H1 (cell line): ENCODE measurements around the gene FARS2. TPM values are rescaled to one million over a fixed set of nuclear protein-coding genes. Genes with fewer than 3 reads are reported as not detected.

Experiments
- CTCF ChIA-PET: fragments of 300-600 bp; sonication (Branson Sonifier 250); formaldehyde crosslinking; loops from one replicate; lab custom pipeline; 2021; ENCODE audit not compliant: partially characterized antibody; lab: Charles Lee
- POLR2A ChIA-PET: fragments of 300-600 bp; sonication (Branson Sonifier 250); formaldehyde crosslinking; loops from one replicate; lab custom pipeline; 2021; ENCODE audit warnings: inconsistent platforms; ENCODE audit not compliant: partially characterized antibody; lab: Charles Lee
- DNase-seq, 2 experiments: peaks; one replicate each; pipeline versions ENCODE4 v3.0.0 to v3.0.0-alpha.2; 2010 to 2022; ENCODE audit warnings: low spot score in 2 of 2, low read depth in 1 of 2, mixed read lengths in 1 of 2
- FAIRE-seq: peaks from 2 replicates; lab custom pipeline; 2011; peaks lifted over from hg19 to GRCh38; lab: Jason Lieb, UNC
- H2AFZ ChIP-seq: 2 replicates; pipeline ENCODE4 v1.8.1; 2012; ENCODE audit warnings: low read length, inconsistent platforms
- H2AK5ac ChIP-seq: 2 replicates; pipeline ENCODE4 v1.6.1; 2013; ENCODE audit warnings: low read depth, low read length
- H2BK120ac ChIP-seq: replicated peaks from 2 replicates; pipeline ENCODE3; 2013; ENCODE audit warnings: low read depth, low read length, inconsistent platforms
- H2BK12ac ChIP-seq: 2 replicates; pipeline ENCODE4 v1.6.1; 2013; ENCODE audit warnings: low read depth, low read length
- H2BK15ac ChIP-seq: 2 replicates; pipeline ENCODE4 v1.6.1; 2013; ENCODE audit warnings: low read length
- H2BK20ac ChIP-seq: 2 replicates; pipeline ENCODE4 v1.6.1; 2013; ENCODE audit warnings: low read length
- H2BK5ac ChIP-seq: 2 replicates; pipeline ENCODE4 v1.6.1; 2013; ENCODE audit warnings: low read depth, low read length
- H3K14ac ChIP-seq: 2 replicates; pipeline ENCODE4 v1.6.1; 2013; ENCODE audit warnings: inconsistent platforms; ENCODE audit not compliant: insufficient read length
- H3K18ac ChIP-seq: 2 replicates; pipeline ENCODE4 v1.6.1; 2013; ENCODE audit warnings: low read length; ENCODE audit errors: extremely low read depth
- H3K23ac ChIP-seq: 2 replicates; pipeline ENCODE4 v1.6.1; 2013; ENCODE audit warnings: inconsistent platforms; ENCODE audit not compliant: insufficient read length
- H3K23me2 ChIP-seq: 2 replicates; pipeline ENCODE4 v1.6.1; 2013; ENCODE audit warnings: low read depth, low read length
- H3K27ac ChIP-seq: 2 replicates; pipeline ENCODE4 v1.6.1; 2011; ENCODE audit warnings: low read depth, low read length, inconsistent platforms
- H3K27me3 ChIP-seq, 4 experiments: replicated peaks in 1 of 4; 1 replicate in 1 of 4; 2 replicates in 3 of 4; pipeline versions ENCODE4 v1.6.1 to v1.8.1; 2011 to 2013; ENCODE audit warnings: low read length in 3 of 4, mild to moderate bottlenecking in 3 of 4, inconsistent platforms in 2 of 4, mixed read lengths in 2 of 4, moderate library complexity in 1 of 4; ENCODE audit not compliant: control insufficient read depth in 3 of 4, insufficient read depth in 3 of 4; ENCODE audit errors: extremely low read depth in 1 of 4
- H3K36me3 ChIP-seq, 4 experiments: 2 replicates each; pipeline versions ENCODE4 v1.6.1 to v1.8.1; 2011 to 2013; ENCODE audit warnings: mild to moderate bottlenecking in 4 of 4, low read length in 3 of 4, moderate library complexity in 2 of 4, control low read depth in 1 of 4, inconsistent platforms in 1 of 4; ENCODE audit not compliant: insufficient read depth in 4 of 4, control insufficient read depth in 2 of 4
- H3K4ac ChIP-seq: replicated peaks from 2 replicates; pipeline ENCODE3; 2013; ENCODE audit warnings: low read length, low read depth, mixed read lengths, inconsistent platforms; ENCODE audit not compliant: insufficient read length
- H3K4me1 ChIP-seq, 4 experiments: replicated peaks in 1 of 4; 1 replicate in 1 of 4; 2 replicates in 3 of 4; pipeline versions ENCODE4 v1.6.1 to v1.8.1; 2011 to 2013; ENCODE audit warnings: low read length in 3 of 4, inconsistent platforms in 2 of 4, mixed read lengths in 1 of 4; ENCODE audit not compliant: insufficient read depth in 4 of 4, control insufficient read depth in 3 of 4
- H3K4me2 ChIP-seq, 2 experiments: 2 replicates each; pipeline versions ENCODE4 v1.6.1 to v1.8.1; 2011 to 2013; ENCODE audit warnings: low read depth in 2 of 2, low read length in 2 of 2, control low read depth in 1 of 2, inconsistent platforms in 1 of 2, mild to moderate bottlenecking in 1 of 2; ENCODE audit not compliant: insufficient read depth in 1 of 2
- H3K4me3 ChIP-seq, 4 experiments: fragments of 200-600, 300-600 bp in 1 of 4; sonication (generic), shearing (Covaris generic), sonication (Bioruptor Twin) in 1 of 4; 2 replicates each; pipeline versions ENCODE4 v1.5.1 to v1.8.1; 2011 to 2016; ENCODE audit warnings: low read length in 4 of 4, low read depth in 3 of 4, control low read depth in 2 of 4, inconsistent platforms in 2 of 4, mild to moderate bottlenecking in 2 of 4, mixed read lengths in 1 of 4, moderate library complexity in 1 of 4; ENCODE audit not compliant: insufficient read depth in 2 of 4; ENCODE audit errors: extremely low read depth in 1 of 4
- H3K56ac ChIP-seq: replicated peaks from 2 replicates; pipeline ENCODE3; 2013; ENCODE audit warnings: low read depth, mild to moderate bottlenecking, mixed read lengths, low read length, inconsistent platforms; ENCODE audit not compliant: insufficient read length
- H3K79me1 ChIP-seq: 2 replicates; pipeline ENCODE4 v1.6.1; 2013; ENCODE audit warnings: low read depth, low read length, control low read depth
- H3K79me2 ChIP-seq, 2 experiments: 2 replicates each; pipeline versions ENCODE4 v1.6.1 to v1.8.1; 2012 to 2013; ENCODE audit warnings: low read length in 2 of 2, mild to moderate bottlenecking in 2 of 2, inconsistent platforms in 1 of 2; ENCODE audit not compliant: insufficient read depth in 2 of 2, control insufficient read depth in 1 of 2
- H3K9ac ChIP-seq, 4 experiments: replicated peaks in 1 of 4; 1 replicate in 1 of 4; 2 replicates in 3 of 4; pipeline versions ENCODE4 v1.6.1 to v1.8.1; 2011 to 2013; ENCODE audit warnings: low read depth in 3 of 4, low read length in 3 of 4, control low read depth in 2 of 4, mild to moderate bottlenecking in 2 of 4, moderate library complexity in 2 of 4, inconsistent platforms in 1 of 4; ENCODE audit errors: extremely low read depth in 1 of 4
- H3K9me3 ChIP-seq, 2 experiments: 2 replicates each; pipeline versions ENCODE4 v1.6.1 to v1.8.1; 2012 to 2013; ENCODE audit warnings: mild to moderate bottlenecking in 2 of 2, moderate library complexity in 2 of 2, control low read depth in 1 of 2, inconsistent platforms in 1 of 2, low read depth in 1 of 2, low read length in 1 of 2, mixed read lengths in 1 of 2; ENCODE audit not compliant: insufficient read depth in 2 of 2
- H4K20me1 ChIP-seq, 2 experiments: replicated peaks in 1 of 2; 2 replicates each; pipeline versions ENCODE3 to v1.8.1; 2011 to 2013; ENCODE audit warnings: inconsistent platforms in 2 of 2, low read length in 2 of 2, mild to moderate bottlenecking in 1 of 2; ENCODE audit not compliant: insufficient read depth in 2 of 2, control insufficient read depth in 1 of 2
- H4K5ac ChIP-seq: 2 replicates; pipeline ENCODE4 v1.6.1; 2013; ENCODE audit warnings: low read length, low read depth, mixed read lengths, inconsistent platforms; ENCODE audit not compliant: insufficient read length
- H4K8ac ChIP-seq: 2 replicates; pipeline ENCODE4 v1.8.0; 2013; ENCODE audit warnings: mild to moderate bottlenecking, moderate library complexity, low read length, inconsistent platforms; ENCODE audit not compliant: insufficient read depth; ENCODE audit errors: extremely low read depth
- H4K91ac ChIP-seq: replicated peaks from 2 replicates; pipeline ENCODE3; 2013; ENCODE audit warnings: low read length, mixed read lengths, inconsistent platforms; ENCODE audit not compliant: insufficient read length
- BCL11A ChIP-seq, 2 experiments: IDR thresholded peaks; one replicate each; pipeline ENCODE4 v1.6.1; 2011; ENCODE audit warnings: low read depth in 2 of 2, low read length in 2 of 2, mild to moderate bottlenecking in 2 of 2
- CEBPB ChIP-seq: IDR thresholded peaks from 2 replicates; pipeline ENCODE4 v1.6.1; 2012; ENCODE audit warnings: low read depth, low read length
- CHD1 ChIP-seq: IDR thresholded peaks from 2 replicates; pipeline ENCODE4 v1.6.1; 2012; ENCODE audit warnings: low read depth, low read length, improper control_type of control experiment
- EGR1 ChIP-seq: IDR thresholded peaks from 2 replicates; pipeline ENCODE4 v1.6.1; 2011; ENCODE audit warnings: low read depth, low read length, borderline replicate concordance
- EZH2 ChIP-seq: fragments of 200-600 bp; sonication (generic); IDR thresholded peaks from 2 replicates; pipeline ENCODE4 v1.7.1; 2012; ENCODE audit warnings: low read depth, mild to moderate bottlenecking, moderate library complexity, low read length, inconsistent platforms; ENCODE audit not compliant: severe bottlenecking
- GABPA ChIP-seq: IDR thresholded peaks from 2 replicates; pipeline ENCODE4 v1.6.1; 2011; ENCODE audit warnings: mild to moderate bottlenecking, low read length, moderate library complexity, borderline replicate concordance; ENCODE audit not compliant: insufficient read depth
- HDAC6 ChIP-seq: IDR thresholded peaks from one replicate; pipeline ENCODE4 v1.7.1; 2012; ENCODE audit warnings: low read depth, mild to moderate bottlenecking, inconsistent platforms, low read length, moderate library complexity
- JUND ChIP-seq: IDR thresholded peaks from 2 replicates; pipeline ENCODE4 v1.6.1; 2011; ENCODE audit warnings: mild to moderate bottlenecking, improper control_type of control experiment, low read length
- NRF1 ChIP-seq: IDR thresholded peaks from 2 replicates; pipeline ENCODE4 v1.6.1; 2011; ENCODE audit warnings: mild to moderate bottlenecking, low read depth, low read length, improper control_type of control experiment
- WGBS, 2 experiments: shearing (Covaris generic) in 1 of 2; methylation state at CpG; one replicate each; pipeline versions ENCODE4 v1.1.6 to v1.1.7; 2013 to 2015; ENCODE audit warnings: low lambda C conversion rate in 2 of 2, mixed read lengths in 2 of 2, inconsistent platforms in 1 of 2, low coverage in 1 of 2, missing lambda C conversion rate in 1 of 2; ENCODE audit not compliant: insufficient replicate concordance in 2 of 2, insufficient coverage in 1 of 2, insufficient read length in 1 of 2; ENCODE audit errors: extremely low coverage in 1 of 2, missing lambda C conversion rate in 1 of 2; 5-methylcytosine and 5-hydroxymethylcytosine counted together
- polyA plus RNA-seq, 7 experiments: library from polyadenylated mRNA; depleted of rRNA in 3 of 7; stranded (reverse) in 5 of 7; unstranded in 2 of 7; fragments of >200 nt in 5 of 7; fragments of 200-250 nt in 2 of 7; gene quantifications; 1 replicate in 5 of 7; 2 replicates in 1 of 7; 4 replicates in 1 of 7; pipeline versions ENCODE4 v1.2.1 to v1.2.3, GENCODE V29; 2011 to 2013; ENCODE audit warnings: missing spikeins in 2 of 7, mixed read lengths in 2 of 7
- total RNA-seq: library from RNA; stranded (reverse); fragmentation: NEBNext Ultra II Directional; extraction: Animal tissue kit (Norgen Biotek cat#: 25700); gene quantifications from 2 replicates; pipeline ENCODE4 v1.2.1, GENCODE V29; 2021
- TF ChIP-seq, protein P1 (sequence below): IDR thresholded peaks from 2 replicates; pipeline ENCODE4 v1.6.1; 2012; ENCODE audit warnings: inconsistent platforms

FARS2 gene
- total and polyA plus RNA-seq, 2 of the 8 experiments (the other 6 are each of a cell fraction or from before 2014, with no cell fraction given): 11.7 to 14.4 TPM

DNA sequence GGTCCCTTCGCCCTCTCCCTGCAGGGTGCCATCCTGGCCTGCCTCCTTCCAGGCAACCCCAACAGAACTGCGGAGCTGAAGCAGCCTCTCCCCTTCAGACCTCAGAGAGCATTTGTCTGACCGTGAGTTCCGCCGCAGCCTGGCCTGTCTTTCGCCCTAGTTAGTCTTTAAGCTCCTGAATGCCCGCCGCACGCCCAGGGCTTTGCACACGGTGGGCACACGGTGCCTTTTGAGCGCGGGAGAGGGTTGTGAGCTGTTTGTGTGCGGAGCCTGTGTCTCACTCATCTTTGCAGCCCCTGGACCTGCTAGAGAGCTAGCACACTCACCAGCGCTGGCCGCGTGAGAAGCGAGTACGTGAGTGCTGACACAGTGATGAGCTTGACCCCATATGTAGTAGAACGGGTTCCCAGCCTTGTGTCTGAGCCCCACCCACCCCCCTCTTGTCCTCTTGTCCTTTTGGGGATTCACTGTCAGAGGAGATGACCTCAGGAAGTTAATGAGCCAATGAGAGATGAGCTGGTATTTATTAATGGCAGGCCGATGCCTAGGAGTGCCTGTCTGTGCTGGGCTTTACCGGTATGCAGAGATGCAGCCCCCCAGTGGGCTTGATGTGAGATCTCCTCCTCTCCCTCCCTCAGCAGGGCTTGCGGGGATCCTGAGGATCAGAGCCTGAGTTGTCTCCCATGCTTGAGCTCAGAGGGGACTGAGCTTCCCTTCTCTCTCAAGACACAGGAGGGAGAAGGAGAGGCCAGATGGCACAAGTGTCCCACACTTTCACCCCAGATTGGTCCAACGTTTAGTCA is 249.2 kb downstream of the FARS2 start:
- no peak overlapping the region for H3K4me3 ChIP-seq
- peak overlapping the region; percentile 6; the same call in 1 of the 2 replicates for H4K8ac ChIP-seq
- WGBS, 2 experiments: 78% methylated on average over 24 of the region's 24 CpGs; no CpG with 5 or more reads in 1 of the 2 experiments
- H2BK120ac ChIP-seq: no peak overlapping the region
- no peaks in the 10 kb centered on the region for H3K23me2 ChIP-seq
- H3K36me3 ChIP-seq: no peaks in the 10 kb centered on the region
- H3K18ac ChIP-seq: 0 out of 2 replicates have a peak overlapping the region, but pooled peaks have one; percentile 29
- peak overlapping the region; percentile 19; the same call in 1 of the 2 replicates for H2BK5ac ChIP-seq
- peak overlapping the region; percentile 35; the same call in 1 of the 2 replicates for H2BK20ac ChIP-seq
- no peaks in the 10 kb centered on the region for H3K79me1 ChIP-seq
- H2BK12ac ChIP-seq: peak overlapping the region; percentile 70; the same call in 1 of the 2 replicates
- no peaks in the 10 kb centered on the region for H4K20me1 ChIP-seq
- no peak overlapping the region for H3K27ac ChIP-seq
- no peak overlapping the region for H4K91ac ChIP-seq
- no peaks in the 10 kb centered on the region for H3K9me3 ChIP-seq
- peaks cover 2 to 8% (median 6%) of the 10 kb centered on the region in 4 experiments for H3K4me1 ChIP-seq
- no peak for FAIRE-seq
- no peak overlapping the region for H4K5ac ChIP-seq
- no peak overlapping the region for H2AFZ ChIP-seq
- H3K56ac ChIP-seq: no peak overlapping the region
- H3K14ac ChIP-seq: no peak overlapping the region
- H2AK5ac ChIP-seq: no peak overlapping the region
- DNase-seq: peak in 1 of 2 experiments; percentile 53
- H2BK15ac ChIP-seq: peak overlapping the region; percentile 65; the same call in 1 of the 2 replicates
- H3K79me2 ChIP-seq: no peaks in the 10 kb centered on the region
- H3K27me3 ChIP-seq: no peaks in the 10 kb centered on the region
- CTCF ChIA-PET: interaction anchor here (0.6 to 1.4 kb wide), 5 partner anchors 10 to 247 kb away, joined by 3 to 5 read pairs (median 5); no protein-coding TSS in a partner anchor
- H3K9ac ChIP-seq: no peak overlapping the region
- no peak overlapping the region for H3K23ac ChIP-seq
- H3K4me2 ChIP-seq: peak overlapping the region in 1 of 2 experiments; percentile 6; a peak in 1 of 4 replicates
- no peak overlapping the region for H3K4ac ChIP-seq
- POLR2A ChIA-PET: interaction anchor here (1.2 kb wide), 1 partner anchor 11 kb away, joined by 5 read pairs; no protein-coding TSS in a partner anchor
- TF ChIP-seq GABPA (no peak), CHD1 (no peak), NRF1 (no peak), CEBPB (no peak), EZH2 (no peak), JUND (no peak), BCL11A (IDR thresholded peaks at IDR 0.05; ENCODE audit: low read depth in 2 of 2, low read length in 2 of 2) (no peak), HDAC6 (no peak), EGR1 (no peak)
- TF ChIP-seq, protein P1, sequence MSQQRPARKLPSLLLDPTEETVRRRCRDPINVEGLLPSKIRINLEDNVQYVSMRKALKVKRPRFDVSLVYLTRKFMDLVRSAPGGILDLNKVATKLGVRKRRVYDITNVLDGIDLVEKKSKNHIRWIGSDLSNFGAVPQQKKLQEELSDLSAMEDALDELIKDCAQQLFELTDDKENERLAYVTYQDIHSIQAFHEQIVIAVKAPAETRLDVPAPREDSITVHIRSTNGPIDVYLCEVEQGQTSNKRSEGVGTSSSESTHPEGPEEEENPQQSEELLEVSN: no peak
